ENCODE results near the gene WDR46. TPM values are rescaled to one million over a fixed set of nuclear protein-coding genes. Genes with fewer than 3 reads are reported as not detected.

The WDR46 gene
- polyA plus RNA-seq, 2 of the 4 experiments (the other 2 are of a cell fraction): 35.1 to 88.4 TPM

GRCh38 chr6:33305052-33305451 is 16.0 kb upstream of the WDR46 start:
- ATAC-seq (no peak), FAIRE-seq (no peak), DNase-seq (ENCODE audit: low read depth in 1 of 2, low spot score in 1 of 2) (no peak)
- ChIA-PET CTCF (interaction anchor here (1.4 kb wide), 1 partner anchor 121 kb away, joined by 3 read pairs; no protein-coding TSS in a partner anchor), POLR2A (no interaction called here)
- H3K4me2 ChIP-seq: no peak overlapping the region
- no peaks in the 10 kb centered on the region for H3K4me1 ChIP-seq
- no peak for TF ChIP-seq MAX (IDR thresholded peaks at IDR 0.05)
- no peak for TF ChIP-seq RNF2 (IDR thresholded peaks at IDR 0.05; ENCODE audit: borderline replicate concordance, low read depth)
- TF ChIP-seq NPAS2 (CRISPR knock-in tag; IDR thresholded peaks at IDR 0.05; ENCODE audit: borderline replicate concordance): no peak
- no peak overlapping the region for H3K27ac ChIP-seq
- no peaks in the 10 kb centered on the region for H3K9me3 ChIP-seq
- no peak overlapping the region for H3K4me3 ChIP-seq
- WGBS (ENCODE audit: missing lambda C conversion rate): 90% methylated on average over 5 of the region's 8 CpGs

GRCh38 chr6:33304216-33304615 is 15.2 kb upstream of the WDR46 start:
- FAIRE-seq (no peak), ATAC-seq (no peak), DNase-seq (ENCODE audit: low read depth in 1 of 2, low spot score in 1 of 2) (no peak)
- 93% methylated on average over 6 of the region's 16 CpGs for WGBS (ENCODE audit: missing lambda C conversion rate)
- POLR2A ChIA-PET: no interaction called here
- Histone ChIP-seq H3K4me2 (no peak overlapping the region), H3K4me3 (no peak overlapping the region), H3K27ac (no peak overlapping the region), H3K4me1 (no peaks in the 10 kb centered on the region), H3K9me3 (no peaks in the 10 kb centered on the region)
- CTCF ChIA-PET: no interaction called here
- TF ChIP-seq HOXB13 (CRISPR knock-in tag; IDR thresholded peaks at IDR 0.05; ENCODE audit: low read depth) (no peak), NPAS2 (CRISPR knock-in tag; IDR thresholded peaks at IDR 0.05; ENCODE audit: borderline replicate concordance) (no peak), MAFK (IDR thresholded peaks at IDR 0.05; ENCODE audit: partially characterized antibody) (no peak), CTCF (IDR thresholded peaks at IDR 0.05) (no peak), BHLHE40 (IDR thresholded peaks at IDR 0.05; ENCODE audit: low read depth, low read length) (no peak), HEYL (CRISPR knock-in tag; IDR thresholded peaks at IDR 0.05) (no peak), HOXB5 (CRISPR knock-in tag; IDR thresholded peaks at IDR 0.05) (no peak), CHD4 (IDR thresholded peaks at IDR 0.05; ENCODE audit: borderline replicate concordance) (no peak), CBX8 (IDR thresholded peaks at IDR 0.05) (no peak), USF2 (IDR thresholded peaks at IDR 0.05) (no peak)

- no peak for FAIRE-seq
- H3K27ac ChIP-seq: no peak overlapping the region
- DNase-seq (ENCODE audit: low read depth in 1 of 2, low spot score in 1 of 2): no peak
- no peak overlapping the region for H3K4me3 ChIP-seq
- H3K4me1 ChIP-seq: peaks cover 4% of the 10 kb centered on the region; the same call in 1 of the 3 replicates
- TF ChIP-seq HOXA7 (CRISPR knock-in tag; IDR thresholded peaks at IDR 0.05): no peak
- no peaks in the 10 kb centered on the region for H3K9me3 ChIP-seq
- WGBS (ENCODE audit: missing lambda C conversion rate): 97% methylated on average over 3 of the region's 3 CpGs
- ChIA-PET CTCF (interaction anchor here (0.6 to 3.8 kb wide), 4 partner anchors 9 to 376 kb away, joined by 3 to 40 read pairs (median 4); partner anchors contain the start of gene TAPBP), POLR2A (no interaction called here)
- ATAC-seq: no peak
- no peak overlapping the region for H3K4me2 ChIP-seq
Observed at GRCh38 chr6:33301877-33302276, 12.8 kb upstream of the WDR46 start.

- ATAC-seq: peak; percentile 80
- ChIA-PET CTCF (interaction anchor here (0.6 to 3.8 kb wide), 11 partner anchors 9 to 107 kb away, joined by 3 to 40 read pairs (median 6); partner anchors contain the start of genes B3GALT4, PFDN6, RPS18 and TAPBP), POLR2A (interaction anchor here (0.7 to 1.6 kb wide), 12 partner anchors 9 to 327 kb away, joined by 3 to 20 read pairs (median 4); partner anchors contain the start of genes B3GALT4, PFDN6, RPS18 and TAPBP)
- H3K27ac ChIP-seq: peak overlapping the region; percentile 72 to 98
- peak overlapping the region; percentile 53 for H3K4me3 ChIP-seq
- under 1% methylated on average over 34 of the region's 54 CpGs for WGBS (ENCODE audit: missing lambda C conversion rate)
- no peaks in the 10 kb centered on the region for H3K9me3 ChIP-seq
- H3K4me1 ChIP-seq: peaks cover 4% of the 10 kb centered on the region; the same call in 1 of the 3 replicates
- H3K4me2 ChIP-seq: peak overlapping the region; percentile 86
- no peak for FAIRE-seq
- DNase-seq (ENCODE audit: low read depth in 1 of 2, low spot score in 1 of 2): peak; percentile 74 to 89
- TF ChIP-seq KDM5A (IDR thresholded peaks at IDR 0.05): no peak
- no peak for TF ChIP-seq HOXB13 (CRISPR knock-in tag; IDR thresholded peaks at IDR 0.05; ENCODE audit: low read depth)
- TF ChIP-seq KDM1A (IDR thresholded peaks at IDR 0.05; ENCODE audit: low read depth): no peak
- 0 out of 2 replicates have a peak, but pooled peaks have one; percentile 40 for TF ChIP-seq E2F6 (IDR thresholded peaks at IDR 0.05; ENCODE audit: borderline replicate concordance, low read depth)
- no peak for TF ChIP-seq USF2 (IDR thresholded peaks at IDR 0.05)
- TF ChIP-seq NFE2L2 (conservative IDR thresholded peaks at IDR 0.05; ENCODE audit: low read length): no peak
- TF ChIP-seq GATA3 (IDR thresholded peaks at IDR 0.05; ENCODE audit: borderline replicate concordance): no peak
- TF ChIP-seq BCL3 (IDR thresholded peaks at IDR 0.05): peak; percentile 72; the same call in 1 of the 3 replicates
- no peak for TF ChIP-seq EHF (CRISPR knock-in tag; IDR thresholded peaks at IDR 0.05)
- TF ChIP-seq CHD4 (IDR thresholded peaks at IDR 0.05; ENCODE audit: borderline replicate concordance): no peak
- 0 out of 2 replicates have a peak, but pooled peaks have one; percentile 12 for TF ChIP-seq MAX (IDR thresholded peaks at IDR 0.05)
- no peak for TF ChIP-seq HOXA7 (CRISPR knock-in tag; IDR thresholded peaks at IDR 0.05)
- TF ChIP-seq RAD21 (conservative IDR thresholded peaks at IDR 0.05 in 1 of 2, IDR thresholded peaks at IDR 0.05 in 1 of 2): peak; percentile 31; a peak in 1 of 5 replicates
- no peak for TF ChIP-seq ZNF302 (CRISPR knock-in tag; IDR thresholded peaks at IDR 0.05)
Observed at GRCh38 chr6:33299237-33299944, 10.4 kb upstream of the WDR46 start.

Measured in A549 (cell line).